Esophagus (tissue), 2 donors: Measurements from ENCODE around the gene NGRN. TPM values are rescaled to one million over a fixed set of nuclear protein-coding genes. Genes with fewer than 3 reads are reported as not detected.
"Not testable (repeated sequence)": the region's sequence is repeated elsewhere in the genome, so short reads cannot be mapped to it uniquely, and the experiment has no call there.

Experiments
- H3K27ac ChIP-seq, 2 donors: one replicate each; pipeline ENCODE4 v1.5.1; 2013; ENCODE audit warnings: low read depth in 2 of 2, mild to moderate bottlenecking in 2 of 2, inconsistent platforms in 1 of 2, low read length in 1 of 2, moderate library complexity in 1 of 2
- H3K27me3 ChIP-seq, 2 donors: one replicate each; pipeline ENCODE4 v1.6.1; 2013; ENCODE audit warnings: low read length in 2 of 2, control low read depth in 1 of 2, mild to moderate bottlenecking in 1 of 2; ENCODE audit not compliant: insufficient read depth in 2 of 2, control insufficient read depth in 1 of 2
- H3K36me3 ChIP-seq, 2 donors: one replicate each; pipeline ENCODE4 v1.6.1; 2013; ENCODE audit warnings: low read length in 1 of 2; ENCODE audit not compliant: control insufficient read depth in 2 of 2, insufficient read depth in 2 of 2
- H3K4me1 ChIP-seq, 2 donors: one replicate each; pipeline ENCODE4 v1.6.1; 2013; ENCODE audit warnings: low read length in 1 of 2; ENCODE audit not compliant: control insufficient read depth in 2 of 2, insufficient read depth in 2 of 2
- H3K4me3 ChIP-seq, 2 donors: one replicate each; pipeline ENCODE4 v1.5.1; 2013; ENCODE audit warnings: low read length in 2 of 2, mild to moderate bottlenecking in 2 of 2, low read depth in 1 of 2, moderate library complexity in 1 of 2
- H3K9me3 ChIP-seq, 2 donors: one replicate each; pipeline ENCODE4 v1.6.1; 2013; ENCODE audit warnings: mild to moderate bottlenecking in 2 of 2, low read depth in 1 of 2, low read length in 1 of 2, moderate library complexity in 1 of 2; ENCODE audit not compliant: control insufficient read depth in 2 of 2, insufficient read depth in 1 of 2
- WGBS, 2 donors: extraction: QIAGEN DNeasy Blood & Tissue Kit; methylation state at CpG; one replicate each; pipeline ENCODE4 v1.1.7; 2013; 5-methylcytosine and 5-hydroxymethylcytosine counted together
- polyA plus RNA-seq, 2 donors: library from polyadenylated mRNA; stranded (reverse); fragments of 200-250 nt; gene quantifications; one replicate each; pipeline ENCODE4 v1.2.3, GENCODE V29; 2013
- donor health status: healthy with polysubstance abuse.
- donor health status: Bipolar disorder and iron deficiency.

NGRN gene
- polyA plus RNA-seq, 2 donors, result 25.7 to 36.6 TPM

GRCh38 chr15:90271459-90272166 is 6.1 kb downstream of the NGRN start:
- 77 to 81% methylated on average over 7 of the region's 7 CpGs for WGBS, 2 donors
- H3K27ac ChIP-seq, result no peak overlapping the region
- H3K4me1 ChIP-seq, result peaks cover 0 to 3% of the 10 kb centered on the region in 2 donors
- H3K36me3 ChIP-seq, result peaks cover 10 to 17% of the 10 kb centered on the region in 2 donors
- peaks cover 0 to 3% of the 10 kb centered on the region in 2 donors for H3K9me3 ChIP-seq
- no peaks in the 10 kb centered on the region for H3K27me3 ChIP-seq
- H3K4me3 ChIP-seq, result no peak overlapping the region

- not testable (repeated sequence) for H3K36me3 ChIP-seq, H3K4me1 ChIP-seq, H3K27me3 ChIP-seq, H3K4me3 ChIP-seq, H3K27ac ChIP-seq, H3K9me3 ChIP-seq
- WGBS, 2 donors, result 95 to 97% methylated on average over 12 of the region's 12 CpGs
Measured at GRCh38 chr15:90278467-90278866, 13.0 kb downstream of the NGRN start.

- H3K27ac ChIP-seq, H3K4me1 ChIP-seq, H3K36me3 ChIP-seq, H3K4me3 ChIP-seq, H3K27me3 ChIP-seq, H3K9me3 ChIP-seq: not testable (repeated sequence)
- 89 to 92% methylated on average over 5 of the region's 5 CpGs for WGBS, 2 donors
Measured at GRCh38 chr15:90280743-90281142, 15.3 kb downstream of the NGRN start.

GRCh38 chr15:90281637-90282036 is 16.2 kb downstream of the NGRN start:
- WGBS, 2 donors, result 63 to 77% methylated on average over 6 of the region's 6 CpGs
- H3K4me3 ChIP-seq, H3K27me3 ChIP-seq, H3K4me1 ChIP-seq, H3K36me3 ChIP-seq, H3K9me3 ChIP-seq, H3K27ac ChIP-seq: not testable (repeated sequence)

GRCh38 chr15:90286678-90287077 is 21.2 kb downstream of the NGRN start:
- no peaks in the 10 kb centered on the region for H3K27me3 ChIP-seq
- no peaks in the 10 kb centered on the region for H3K36me3 ChIP-seq
- H3K9me3 ChIP-seq, result no peaks in the 10 kb centered on the region
- peaks cover 0 to 2% of the 10 kb centered on the region in 2 donors for H3K4me1 ChIP-seq
- no peak overlapping the region for H3K4me3 ChIP-seq
- H3K27ac ChIP-seq, result no peak overlapping the region

- Histone ChIP-seq H3K4me3 (no peak overlapping the region), H3K27ac (no peak overlapping the region), H3K36me3 (no peaks in the 10 kb centered on the region), H3K4me1 (peaks cover 0 to 3% of the 10 kb centered on the region in 2 donors), H3K9me3 (no peaks in the 10 kb centered on the region), H3K27me3 (no peaks in the 10 kb centered on the region)
- WGBS, 2 donors, result 58 to 62% methylated on average over 5 of the region's 5 CpGs
Measured at GRCh38 chr15:90287101-90287500, 21.6 kb downstream of the NGRN start.

- Histone ChIP-seq H3K36me3 (no peaks in the 10 kb centered on the region), H3K9me3 (no peaks in the 10 kb centered on the region), H3K4me1 (peaks cover 0 to 3% of the 10 kb centered on the region in 2 donors), H3K4me3 (no peak overlapping the region), H3K27ac (no peak overlapping the region), H3K27me3 (no peaks in the 10 kb centered on the region)
- WGBS, 2 donors, result 88 to 90% methylated on average over 6 of the region's 6 CpGs
Measured at GRCh38 chr15:90287946-90288345, 22.5 kb downstream of the NGRN start.

GRCh38 chr15:90291679-90292356 is 26.3 kb downstream of the NGRN start:
- Histone ChIP-seq H3K27ac (no peak overlapping the region), H3K36me3 (no peaks in the 10 kb centered on the region), H3K4me3 (no peak overlapping the region), H3K27me3 (no peaks in the 10 kb centered on the region), H3K9me3 (no peaks in the 10 kb centered on the region), H3K4me1 (peaks cover 0 to 6% of the 10 kb centered on the region in 2 donors)
- WGBS, 2 donors, result 73 to 74% methylated on average over 16 of the region's 16 CpGs

GRCh38 chr15:90293040-90293810 is 27.8 kb downstream of the NGRN start:
- peak overlapping the region in 1 of 2 donors; percentile 4 for H3K27ac ChIP-seq
- H3K27me3 ChIP-seq, H3K36me3 ChIP-seq, H3K4me1 ChIP-seq, H3K4me3 ChIP-seq, H3K9me3 ChIP-seq: not testable (repeated sequence)
- 42 to 49% methylated on average over 13 of the region's 13 CpGs for whole genome bisulfite sequencing, 2 donors
